ENCODE measurements around the gene CHKA.

DNA sequence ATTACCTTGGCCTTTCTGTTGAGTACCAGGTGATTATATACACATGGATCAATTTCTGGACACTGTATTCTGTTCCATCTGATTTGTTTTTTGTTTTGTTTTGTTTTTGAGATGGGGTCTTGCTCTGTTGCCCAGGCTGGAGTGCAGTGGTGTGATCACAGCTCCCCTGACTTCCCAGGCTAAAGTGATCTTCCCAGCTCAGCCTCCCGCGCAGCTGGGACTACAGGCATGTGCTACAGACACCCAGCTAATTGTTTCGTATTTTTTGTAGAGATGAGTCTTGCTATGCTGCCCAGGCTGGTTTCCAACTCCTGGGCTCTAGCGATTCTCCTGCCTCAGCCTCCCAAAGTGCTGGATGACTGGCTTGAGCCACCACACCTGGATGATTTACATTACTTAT is 63.4 kb downstream of the CHKA start:
- TF ChIP-seq POLR2A (IDR thresholded peaks at IDR 0.05; ENCODE audit: low read length) (no peak), GATA1 (IDR thresholded peaks at IDR 0.05; ENCODE audit: low read depth, low read length) (no peak)
